D721Med (cell line): Measurements from ENCODE around the gene LRRC14B.

Experiments
- DNase-seq: peaks from one replicate; pipeline ENCODE4 v3.0.0; 2011; ENCODE audit warnings: low spot score; ENCODE audit not compliant: insufficient read length
- FAIRE-seq: peaks from 2 replicates; lab custom pipeline; 2011; peaks lifted over from hg19 to GRCh38; lab: Jason Lieb, UNC
- TF ChIP-seq, protein P1 (sequence below): IDR thresholded peaks from 2 replicates; pipeline ENCODE4 v1.5.1; 2012; ENCODE audit warnings: mild to moderate bottlenecking, control low read depth; ENCODE audit not compliant: insufficient read depth; ENCODE audit errors: missing control alignments

LRRC14B gene

GRCh38 chr5:182126-182525, 9.2 kb upstream of the LRRC14B start:
- DNase-seq (no peak), FAIRE-seq (no peak)
- TF ChIP-seq, protein P1, sequence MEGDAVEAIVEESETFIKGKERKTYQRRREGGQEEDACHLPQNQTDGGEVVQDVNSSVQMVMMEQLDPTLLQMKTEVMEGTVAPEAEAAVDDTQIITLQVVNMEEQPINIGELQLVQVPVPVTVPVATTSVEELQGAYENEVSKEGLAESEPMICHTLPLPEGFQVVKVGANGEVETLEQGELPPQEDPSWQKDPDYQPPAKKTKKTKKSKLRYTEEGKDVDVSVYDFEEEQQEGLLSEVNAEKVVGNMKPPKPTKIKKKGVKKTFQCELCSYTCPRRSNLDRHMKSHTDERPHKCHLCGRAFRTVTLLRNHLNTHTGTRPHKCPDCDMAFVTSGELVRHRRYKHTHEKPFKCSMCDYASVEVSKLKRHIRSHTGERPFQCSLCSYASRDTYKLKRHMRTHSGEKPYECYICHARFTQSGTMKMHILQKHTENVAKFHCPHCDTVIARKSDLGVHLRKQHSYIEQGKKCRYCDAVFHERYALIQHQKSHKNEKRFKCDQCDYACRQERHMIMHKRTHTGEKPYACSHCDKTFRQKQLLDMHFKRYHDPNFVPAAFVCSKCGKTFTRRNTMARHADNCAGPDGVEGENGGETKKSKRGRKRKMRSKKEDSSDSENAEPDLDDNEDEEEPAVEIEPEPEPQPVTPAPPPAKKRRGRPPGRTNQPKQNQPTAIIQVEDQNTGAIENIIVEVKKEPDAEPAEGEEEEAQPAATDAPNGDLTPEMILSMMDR: no peak

DNA sequence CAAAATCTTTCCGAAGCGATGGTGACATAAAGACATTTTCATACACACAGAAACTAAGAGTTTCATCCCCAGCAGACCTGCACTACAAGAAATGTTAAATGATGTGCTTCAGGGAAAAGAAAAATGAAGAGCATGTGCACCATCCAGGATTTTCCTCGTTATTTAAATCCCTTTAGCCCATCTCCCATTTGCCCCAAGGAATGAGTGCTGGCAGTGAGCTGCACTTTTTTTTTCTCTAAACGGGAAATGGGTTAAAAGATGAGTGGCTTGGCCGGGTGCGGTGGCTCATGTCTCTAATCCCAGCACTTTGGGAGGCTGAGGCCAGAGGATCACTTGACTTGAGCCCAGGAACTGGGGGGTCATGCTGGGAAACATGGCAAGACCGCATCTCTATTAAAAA, 6.8 kb upstream of the LRRC14B start:
- FAIRE-seq: no peak
- TF ChIP-seq, protein P1: no peak
- DNase-seq: no peak

DNA sequence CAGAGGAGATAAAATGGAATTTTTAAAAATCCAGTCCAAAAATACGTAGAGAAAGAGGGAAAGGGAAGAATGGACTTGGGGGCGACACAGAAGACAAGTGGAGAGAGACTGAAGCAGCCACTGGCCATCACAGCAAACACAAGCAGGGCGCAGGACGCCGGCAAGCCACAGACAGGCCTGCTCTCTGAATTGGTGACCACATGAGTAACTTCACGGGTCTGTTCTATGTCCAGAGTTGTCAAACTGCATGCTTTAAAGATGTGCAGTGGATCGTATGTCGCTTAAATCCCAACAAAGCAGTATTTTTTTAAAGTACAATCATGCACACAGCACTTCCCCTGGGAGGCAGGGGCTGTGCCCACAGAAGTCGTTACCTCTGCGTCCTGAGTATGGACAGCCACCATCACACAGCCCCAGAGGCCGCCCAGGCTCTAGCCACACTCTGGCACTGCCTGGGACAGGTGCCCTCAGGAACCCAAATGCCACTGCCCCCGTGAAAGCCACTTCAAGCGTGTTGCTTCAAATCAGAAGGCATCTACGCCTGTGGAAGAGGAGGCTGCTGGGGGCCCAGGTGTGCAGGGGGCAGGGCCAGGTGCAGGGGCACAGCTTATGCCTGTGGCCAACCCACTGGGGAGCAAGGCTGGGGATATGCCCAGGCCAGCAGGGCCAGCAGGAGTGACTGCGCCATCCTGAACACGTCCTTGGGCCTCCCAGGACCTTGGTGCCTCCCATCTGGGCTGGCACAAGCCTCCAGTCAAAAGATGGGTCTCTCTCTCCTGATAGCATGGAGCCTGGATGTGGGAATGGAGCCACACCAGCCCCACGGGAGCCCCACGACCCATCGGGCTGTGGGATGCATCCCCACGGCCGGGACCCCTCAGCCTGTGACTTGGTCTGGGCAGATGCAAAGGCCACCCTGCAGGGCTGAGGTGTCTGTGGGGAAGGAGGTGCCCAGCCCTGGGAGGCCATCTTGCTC, 5.9 kb upstream of the LRRC14B start:
- TF ChIP-seq, protein P1: no peak
- DNase-seq (no peak), FAIRE-seq (no peak)

DNA sequence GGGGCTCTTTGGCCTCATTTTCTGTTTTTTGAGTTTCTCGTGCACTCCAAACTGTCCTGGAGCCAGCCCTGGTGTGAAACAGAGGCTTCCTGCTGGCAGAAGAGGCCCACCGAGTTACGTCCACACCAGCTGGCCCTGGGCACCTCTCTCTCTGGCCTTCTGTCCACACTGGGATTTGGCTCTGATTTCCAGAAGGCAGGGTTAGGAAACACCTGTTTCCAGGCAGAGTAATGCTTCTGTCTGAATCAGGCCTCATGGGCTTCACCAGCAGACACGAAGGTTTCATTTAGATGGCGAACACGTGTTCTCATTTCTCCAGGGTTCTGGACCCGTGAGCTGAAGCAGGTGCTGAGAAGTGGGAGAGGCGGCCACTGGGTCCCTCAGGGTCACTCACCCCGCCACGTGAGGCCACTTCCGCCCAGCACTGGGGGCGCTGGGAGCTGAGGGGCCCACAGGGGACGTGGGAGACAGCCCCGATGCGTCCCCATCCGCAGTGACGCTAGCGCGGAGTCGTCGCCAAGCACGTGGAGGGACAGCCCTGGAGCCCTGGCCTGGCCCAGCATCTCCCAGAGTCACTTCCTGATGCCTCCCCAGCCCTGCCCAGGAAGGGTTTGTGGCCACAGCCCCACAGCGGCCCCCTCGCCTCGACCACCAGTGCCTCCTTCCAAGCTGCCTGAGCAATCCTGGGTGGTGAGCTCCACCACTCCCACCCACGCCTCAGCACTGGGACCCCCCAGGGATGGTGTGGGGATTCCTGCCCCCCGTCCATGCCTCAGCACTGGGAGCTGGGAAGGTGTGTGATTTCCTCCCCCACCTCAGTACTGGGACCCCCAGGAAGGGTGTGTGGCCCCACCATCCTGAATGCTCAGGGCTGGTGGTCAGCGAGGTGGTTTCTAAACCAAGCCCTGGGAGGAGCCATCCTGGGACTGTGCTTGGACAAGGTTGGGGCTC, 4.9 kb upstream of the LRRC14B start:
- DNase-seq (no peak), FAIRE-seq (no peak)
- TF ChIP-seq, protein P1: no peak

- TF ChIP-seq, protein P1: no peak
- FAIRE-seq: no peak
- no peak for DNase-seq
Measured at GRCh38 chr5:187042-187431, 4.3 kb upstream of the LRRC14B start.

DNA sequence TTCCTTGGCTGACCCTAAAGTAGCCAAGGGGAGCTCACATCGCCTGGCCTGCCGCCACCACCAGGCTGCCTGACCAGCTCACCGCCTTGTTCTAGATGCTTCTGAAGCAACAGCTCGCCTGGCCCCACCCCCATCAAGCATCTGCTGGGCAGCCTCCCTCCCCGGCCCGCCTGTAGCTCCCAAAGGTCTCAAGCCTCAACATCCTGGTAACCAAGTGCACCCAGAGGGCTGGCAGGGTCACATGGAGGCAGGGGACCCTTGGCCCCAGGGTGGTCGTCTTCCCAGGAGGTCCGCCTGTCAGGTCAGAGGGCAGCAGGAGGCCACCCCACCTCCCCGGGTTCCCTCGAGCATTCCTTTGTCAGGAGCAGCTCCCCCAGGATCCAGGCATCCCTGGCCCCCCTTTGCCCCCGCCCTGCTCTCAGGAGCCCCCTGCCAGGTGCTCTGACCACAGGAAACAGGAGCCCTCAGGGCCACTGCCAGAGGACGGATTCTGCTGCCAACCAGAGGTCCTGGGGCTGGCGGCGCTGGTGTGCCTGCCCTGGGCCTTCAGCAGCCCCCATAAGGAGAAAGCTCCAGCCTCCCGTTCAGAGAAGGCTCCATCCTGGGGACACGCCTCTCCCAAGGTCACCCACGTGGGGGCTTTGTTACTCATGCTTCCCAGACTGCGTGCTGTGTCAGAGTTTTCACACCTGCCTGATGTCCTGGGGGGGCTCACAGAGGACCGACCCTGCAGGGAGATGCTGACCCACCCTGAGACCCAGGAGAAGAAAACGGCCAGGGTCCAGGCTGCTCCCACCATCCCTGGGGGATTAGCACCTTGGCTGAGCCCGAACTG, 3.5 kb upstream of the LRRC14B start:
- DNase-seq: no peak
- TF ChIP-seq, protein P1: no peak
- FAIRE-seq: no peak
